CD4-positive, alpha-beta T cell (primary cell): ENCODE results near the gene GPR4. TPM values are rescaled to one million over a fixed set of nuclear protein-coding genes. Genes with fewer than 3 reads are reported as not detected.

Source experiments
- ATAC-seq: fragments of 200-7000 bp; cut with Tn5 transposase; one replicate; pipeline ENCODE4 v1.10.0; 2022; ENCODE audit warnings: mild to moderate bottlenecking; ENCODE audit not compliant: poor library complexity
- CTCF ChIA-PET: fragments of 350-600 bp; sonication (Branson Sonifier 250); formaldehyde crosslinking; loops from one replicate; lab custom pipeline; 2021; ENCODE audit warnings: antibody characterized with exemption, inconsistent platforms; lab: Charles Lee
- POLR2A ChIA-PET: fragments of 350-600 bp; sonication (Branson Sonifier 250); formaldehyde crosslinking; loops from one replicate; lab custom pipeline; 2021; ENCODE audit warnings: antibody characterized with exemption, inconsistent platforms; lab: Charles Lee
- DNase-seq, 14 experiments: peaks; one replicate each; pipeline ENCODE4 v3.0.0-alpha.2; 2013 to 2020; ENCODE audit warnings: mixed read lengths in 2 of 14
- H3K27ac ChIP-seq, 2 donors: one replicate each; pipeline versions ENCODE4 v1.5.1 to v1.7.0; 2013; ENCODE audit warnings: low read length in 2 of 2, low read depth in 1 of 2, mild to moderate bottlenecking in 1 of 2
- H3K27me3 ChIP-seq, 2 experiments: 1 replicate in 1 of 2; 2 replicates in 1 of 2; pipeline versions ENCODE4 v1.6.1 to v1.7.0; 2013; ENCODE audit warnings: low read length in 2 of 2, control low read depth in 1 of 2, mild to moderate bottlenecking in 1 of 2, moderate library complexity in 1 of 2; ENCODE audit not compliant: insufficient read depth in 2 of 2, control insufficient read depth in 1 of 2
- H3K36me3 ChIP-seq: one replicate; pipeline ENCODE4 v1.6.1; 2013; ENCODE audit warnings: low read length, control low read depth; ENCODE audit not compliant: insufficient read depth
- H3K4me1 ChIP-seq: one replicate; pipeline ENCODE4 v1.6.1; 2013; ENCODE audit warnings: low read length, control low read depth; ENCODE audit not compliant: insufficient read depth
- H3K4me3 ChIP-seq: one replicate; pipeline ENCODE4 v1.5.1; 2013; ENCODE audit warnings: mild to moderate bottlenecking, low read length, moderate library complexity
- H3K9me3 ChIP-seq, 2 experiments: 1 replicate in 1 of 2; 2 replicates in 1 of 2; pipeline versions ENCODE4 v1.6.1 to v1.7.0; 2013; ENCODE audit warnings: low read length in 2 of 2, mild to moderate bottlenecking in 2 of 2, control low read depth in 1 of 2, moderate library complexity in 1 of 2; ENCODE audit not compliant: control insufficient read depth in 1 of 2, insufficient read depth in 1 of 2
- H3K27ac Mint-ChIP-seq: one replicate; pipeline ENCODE4 v1.8.0; 2020; ENCODE audit warnings: mixed read lengths
- H3K27me3 Mint-ChIP-seq: one replicate; pipeline ENCODE4 v1.8.0; 2021; ENCODE audit warnings: mixed read lengths
- H3K36me3 Mint-ChIP-seq: one replicate; pipeline ENCODE4 v1.8.0; 2021; ENCODE audit warnings: low read depth, mixed read lengths
- H3K4me1 Mint-ChIP-seq: one replicate; pipeline ENCODE4 v1.8.0; 2021; ENCODE audit warnings: low read depth, mixed read lengths
- H3K4me3 Mint-ChIP-seq: one replicate; pipeline ENCODE4 v1.8.0; 2020; ENCODE audit warnings: mild to moderate bottlenecking, mixed read lengths
- H3K9me3 Mint-ChIP-seq: one replicate; pipeline ENCODE4 v1.8.0; 2020; ENCODE audit warnings: mixed read lengths
- CTCF ChIP-seq: fragments of 200-600 bp; IDR thresholded peaks from one replicate; pipeline ENCODE4 v1.8.0; 2022; ENCODE audit warnings: antibody characterized with exemption, mild to moderate bottlenecking
- intact Hi-C, 2 experiments: fragments of 100-400 bp; cut with DNase I in 1 of 2; cut with micrococcal nuclease in 1 of 2; formaldehyde crosslinking; loops; one replicate each; pipeline versions ENCODE4 v1.15.1 to v1.9.0; 2023 to 2025; cut with DNase I, micrococcal nuclease
- total RNA-seq, 174 experiments: library from RNA in 2 of 174; stranded (reverse) in 2 of 174; gene quantifications; one replicate each; pipeline ENCODE4 v1.2.3 and lab custom pipeline; 2021 to 2026

Gene GPR4
- total RNA-seq, 2 experiments from 2014 or later: not detected

- POLR2A ChIA-PET: interaction anchor here (1.7 kb wide), 1 partner anchor 14 kb away, joined by 5 read pairs; no protein-coding TSS in a partner anchor
- CTCF ChIA-PET: interaction anchor here (1.2 kb wide), 1 partner anchor 71 kb away, joined by 4 read pairs; no protein-coding TSS in a partner anchor
- H3K27ac ChIP-seq: no peak overlapping the region
- no peaks in the 10 kb centered on the region for H3K9me3 ChIP-seq
- no peak overlapping the region for H3K4me3 ChIP-seq
- no peak for TF ChIP-seq CTCF
- no peaks in the 10 kb centered on the region for H3K27me3 ChIP-seq
- no peaks in the 10 kb centered on the region for H3K36me3 ChIP-seq
- ATAC-seq (no peak), DNase-seq (no peak)
- intact Hi-C loops: loop anchor here in 1 of 2 experiments (2.0 kb wide), 1 partner anchor 49 kb away; no protein-coding TSS in a partner anchor
- no peaks in the 10 kb centered on the region for H3K9me3 Mint-ChIP-seq
- peaks cover 6% of the 10 kb centered on the region for H3K36me3 Mint-ChIP-seq
- H3K4me1 Mint-ChIP-seq: peaks cover 15% of the 10 kb centered on the region
- H3K27ac Mint-ChIP-seq: no peak overlapping the region
- no peaks in the 10 kb centered on the region for H3K27me3 Mint-ChIP-seq
- H3K4me3 Mint-ChIP-seq: no peak overlapping the region
- peaks cover 3% of the 10 kb centered on the region for H3K4me1 ChIP-seq
Observed at GRCh38 chr19:45571457-45572220, 30.4 kb downstream of the GPR4 start.

GRCh38 chr19:45569619-45570421 is 32.2 kb downstream of the GPR4 start:
- no peak overlapping the region for H3K27ac ChIP-seq
- H3K9me3 Mint-ChIP-seq: no peaks in the 10 kb centered on the region
- intact Hi-C loops: loop anchor here (1.0 to 2.0 kb wide), 2 partner anchors 47 kb away; no protein-coding TSS in a partner anchor
- no peaks in the 10 kb centered on the region for H3K27me3 ChIP-seq
- TF ChIP-seq CTCF: peak; percentile 67
- H3K36me3 ChIP-seq: no peaks in the 10 kb centered on the region
- CTCF ChIA-PET: interaction anchor here (1.1 kb wide), 1 partner anchor 11 kb away, joined by 3 read pairs; no protein-coding TSS in a partner anchor
- H3K4me1 Mint-ChIP-seq: peaks cover 13% of the 10 kb centered on the region
- peak; percentile 62 for ATAC-seq
- peak; percentile 27 to 72 (median 48) for DNase-seq
- no peak overlapping the region for H3K4me3 Mint-ChIP-seq
- POLR2A ChIA-PET: no interaction called here
- no peak overlapping the region for H3K4me3 ChIP-seq
- no peak overlapping the region for H3K27ac Mint-ChIP-seq
- peaks cover 3% of the 10 kb centered on the region for H3K4me1 ChIP-seq
- H3K27me3 Mint-ChIP-seq: no peaks in the 10 kb centered on the region
- H3K36me3 Mint-ChIP-seq: peaks cover 6% of the 10 kb centered on the region
- H3K9me3 ChIP-seq: no peaks in the 10 kb centered on the region

GRCh38 chr19:45568732-45569131 is 33.3 kb downstream of the GPR4 start:
- ChIA-PET CTCF (no interaction called here), POLR2A (interaction anchor here (1.1 kb wide), 1 partner anchor 77 kb away, joined by 3 read pairs; no protein-coding TSS in a partner anchor)
- H3K36me3 ChIP-seq: no peaks in the 10 kb centered on the region
- no peaks in the 10 kb centered on the region for H3K9me3 Mint-ChIP-seq
- DNase-seq (no peak), ATAC-seq (no peak)
- no peak overlapping the region for H3K4me3 Mint-ChIP-seq
- H3K4me3 ChIP-seq: no peak overlapping the region
- H3K27me3 ChIP-seq: no peaks in the 10 kb centered on the region
- H3K36me3 Mint-ChIP-seq: peaks cover 6% of the 10 kb centered on the region
- no peak overlapping the region for H3K27ac ChIP-seq
- H3K4me1 Mint-ChIP-seq: peaks cover 24% of the 10 kb centered on the region
- no peaks in the 10 kb centered on the region for H3K9me3 ChIP-seq
- TF ChIP-seq CTCF: no peak
- intact Hi-C loops: no loop called here
- H3K4me1 ChIP-seq: peaks cover 11% of the 10 kb centered on the region
- H3K27me3 Mint-ChIP-seq: no peaks in the 10 kb centered on the region
- H3K27ac Mint-ChIP-seq: no peak overlapping the region
